GM12873 (cell line): ENCODE data around the gene CCT7.

Experiments used
- TF ChIP-seq, protein P1 (sequence below): IDR thresholded peaks from 2 replicates; pipeline ENCODE4 v1.5.1; 2012; ENCODE audit warnings: low read depth, mild to moderate bottlenecking, moderate library complexity, low read length, control low read depth; ENCODE audit not compliant: insufficient read depth; ENCODE audit errors: missing control alignments

CCT7 gene

DNA sequence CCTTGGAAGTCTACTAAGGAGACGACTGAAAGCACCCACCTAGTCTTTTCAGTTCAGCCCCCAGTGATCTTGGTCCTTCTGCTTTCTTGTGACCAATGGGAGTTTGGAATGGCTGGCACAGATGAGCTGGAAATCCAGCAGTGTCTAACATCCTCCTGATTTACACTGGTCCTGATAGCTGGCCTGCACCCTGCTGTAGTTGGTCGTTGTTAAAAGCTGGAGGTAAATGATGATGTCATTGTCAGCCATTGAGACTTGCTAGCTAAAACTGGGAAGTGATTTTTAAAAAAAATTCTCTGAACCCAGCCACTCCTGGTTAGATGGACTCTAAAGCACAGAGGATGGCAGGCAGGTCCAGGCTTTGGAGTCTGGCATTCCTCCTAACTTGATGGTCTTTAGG lies 19.3 kb downstream of the CCT7 start:
- TF ChIP-seq, protein P1, sequence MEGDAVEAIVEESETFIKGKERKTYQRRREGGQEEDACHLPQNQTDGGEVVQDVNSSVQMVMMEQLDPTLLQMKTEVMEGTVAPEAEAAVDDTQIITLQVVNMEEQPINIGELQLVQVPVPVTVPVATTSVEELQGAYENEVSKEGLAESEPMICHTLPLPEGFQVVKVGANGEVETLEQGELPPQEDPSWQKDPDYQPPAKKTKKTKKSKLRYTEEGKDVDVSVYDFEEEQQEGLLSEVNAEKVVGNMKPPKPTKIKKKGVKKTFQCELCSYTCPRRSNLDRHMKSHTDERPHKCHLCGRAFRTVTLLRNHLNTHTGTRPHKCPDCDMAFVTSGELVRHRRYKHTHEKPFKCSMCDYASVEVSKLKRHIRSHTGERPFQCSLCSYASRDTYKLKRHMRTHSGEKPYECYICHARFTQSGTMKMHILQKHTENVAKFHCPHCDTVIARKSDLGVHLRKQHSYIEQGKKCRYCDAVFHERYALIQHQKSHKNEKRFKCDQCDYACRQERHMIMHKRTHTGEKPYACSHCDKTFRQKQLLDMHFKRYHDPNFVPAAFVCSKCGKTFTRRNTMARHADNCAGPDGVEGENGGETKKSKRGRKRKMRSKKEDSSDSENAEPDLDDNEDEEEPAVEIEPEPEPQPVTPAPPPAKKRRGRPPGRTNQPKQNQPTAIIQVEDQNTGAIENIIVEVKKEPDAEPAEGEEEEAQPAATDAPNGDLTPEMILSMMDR, result no peak

DNA sequence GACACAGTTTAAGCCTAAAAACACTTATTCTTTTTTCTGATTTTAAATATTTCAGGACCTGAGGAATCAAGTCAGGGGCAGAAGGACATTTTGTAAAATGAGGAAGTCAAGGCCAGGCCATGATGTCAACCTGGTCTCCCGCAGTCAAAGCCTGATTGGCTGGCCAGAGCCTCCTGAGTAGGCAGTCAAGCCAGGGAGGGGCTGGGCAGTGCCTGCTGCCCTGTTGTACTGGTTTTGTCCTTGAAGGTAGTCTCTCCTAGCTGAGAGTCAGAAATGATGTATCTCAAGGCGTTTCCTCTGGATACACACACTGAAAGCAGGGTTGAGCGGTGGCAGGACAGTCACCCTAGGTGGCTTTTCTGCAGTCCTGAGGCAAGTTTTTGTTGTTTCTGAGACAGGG lies 19.8 kb downstream of the CCT7 start:
- TF ChIP-seq, protein P1, result no peak

DNA sequence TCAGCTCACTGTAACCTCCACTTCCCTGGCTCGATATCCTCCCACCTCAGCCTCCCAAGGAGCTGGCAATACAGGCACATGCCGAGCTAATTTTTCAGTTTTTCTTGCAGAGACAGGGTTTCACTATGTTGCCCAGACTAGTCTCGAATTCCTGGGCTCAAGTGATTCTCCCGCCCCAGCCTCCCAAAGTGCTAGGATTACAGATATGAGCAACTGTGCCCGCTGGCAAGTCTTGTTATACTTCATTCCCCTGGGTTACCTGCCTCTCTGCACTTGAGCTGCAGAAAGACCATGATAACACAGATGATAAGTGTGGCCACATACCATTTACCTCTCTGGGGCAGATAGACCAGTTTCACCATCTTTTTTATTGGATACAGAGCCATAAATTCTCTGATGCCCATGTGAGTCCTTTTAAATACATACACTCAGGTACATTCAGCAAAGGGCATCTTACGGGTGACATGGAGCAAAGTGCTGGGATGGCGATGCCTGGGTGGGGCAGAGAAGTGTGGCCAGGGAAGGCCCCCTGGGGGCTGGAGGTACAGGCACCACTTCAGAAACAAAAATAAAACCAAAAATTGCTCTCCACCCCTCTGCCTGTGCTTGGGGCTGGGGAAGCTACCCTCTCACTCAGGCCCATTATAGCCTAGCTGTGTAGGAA lies 20.4 kb downstream of the CCT7 start:
- TF ChIP-seq, protein P1, result no peak

DNA sequence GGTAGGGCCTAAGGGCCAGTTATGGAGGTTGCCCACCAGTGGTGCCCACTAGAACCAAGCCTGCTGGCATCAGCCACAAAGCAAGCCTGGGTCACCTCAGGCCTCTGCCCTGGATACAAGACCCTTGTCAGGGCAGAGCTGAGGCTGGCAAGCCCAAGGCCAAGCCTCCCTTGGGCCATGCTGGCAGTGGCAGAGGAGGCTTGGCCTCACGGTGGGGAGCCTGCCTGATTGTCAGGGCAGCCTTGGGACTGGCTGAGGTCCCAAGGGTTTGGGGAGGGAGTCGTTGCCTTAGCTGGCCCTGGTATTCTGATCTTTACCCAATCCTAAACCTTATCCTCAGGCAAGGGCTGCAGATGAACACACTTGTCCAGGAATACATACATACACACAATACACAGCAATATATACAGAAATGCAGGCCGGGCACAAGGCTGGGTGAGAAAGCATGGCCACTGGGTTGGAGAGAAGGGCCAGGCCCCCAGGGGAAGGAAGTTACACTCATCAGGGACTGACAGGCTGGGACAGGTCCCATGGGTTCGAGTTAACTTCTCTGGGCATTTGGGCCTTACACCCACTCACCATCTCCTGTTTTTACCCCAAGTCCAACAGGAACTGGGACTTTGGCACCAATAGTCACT lies 21.0 kb downstream of the CCT7 start:
- TF ChIP-seq, protein P1, result no peak

DNA sequence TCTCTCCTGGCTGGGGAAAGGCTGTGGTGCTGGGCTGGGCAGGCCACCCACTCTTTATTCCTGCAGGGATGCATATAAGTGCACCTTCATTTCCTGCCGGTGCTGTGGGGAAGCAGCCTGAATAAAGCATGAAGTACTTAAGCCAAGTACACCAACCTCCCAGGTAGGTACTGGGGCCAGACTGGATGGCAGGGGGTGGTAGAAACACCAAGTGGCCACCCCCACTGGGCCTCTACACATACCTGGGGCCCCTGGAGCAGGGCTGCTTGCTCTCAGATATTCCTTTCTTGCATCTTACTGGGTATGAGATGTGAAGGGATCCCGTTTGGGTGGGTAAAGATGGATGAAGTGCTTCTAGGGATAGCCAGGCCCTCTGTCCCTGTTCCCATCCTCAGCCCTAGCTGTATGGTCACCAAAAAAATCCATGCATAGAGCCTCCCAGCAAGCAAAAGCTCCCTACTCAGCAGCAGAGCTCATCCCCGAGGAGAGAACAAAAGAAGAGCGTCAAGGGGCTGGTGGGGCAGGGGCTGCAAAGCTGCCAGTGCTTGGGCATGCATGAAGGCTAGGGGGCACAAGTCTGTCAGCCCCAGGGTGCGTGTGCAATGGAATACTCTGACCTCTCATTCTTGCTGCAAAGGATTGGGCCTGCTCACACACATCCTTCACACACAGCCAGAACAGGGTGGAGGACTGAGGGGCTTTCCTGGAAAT lies 22.0 kb downstream of the CCT7 start:
- TF ChIP-seq, protein P1, result no peak

DNA sequence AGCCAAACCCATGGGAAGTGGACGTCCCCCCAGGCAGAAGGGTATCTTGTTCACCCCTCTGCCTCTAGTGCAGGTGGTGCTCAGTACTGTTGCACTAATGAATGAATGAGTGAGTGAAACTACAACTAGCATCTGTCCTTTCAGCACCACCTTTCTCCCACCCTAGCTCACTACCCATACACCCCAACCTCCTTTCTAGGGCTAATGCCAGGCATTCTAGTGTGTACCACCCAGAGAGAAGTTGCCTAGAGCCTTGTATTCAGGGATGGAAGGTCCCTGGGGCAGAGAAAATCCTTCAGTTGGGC lies 22.5 kb downstream of the CCT7 start:
- TF ChIP-seq, protein P1, result no peak

DNA sequence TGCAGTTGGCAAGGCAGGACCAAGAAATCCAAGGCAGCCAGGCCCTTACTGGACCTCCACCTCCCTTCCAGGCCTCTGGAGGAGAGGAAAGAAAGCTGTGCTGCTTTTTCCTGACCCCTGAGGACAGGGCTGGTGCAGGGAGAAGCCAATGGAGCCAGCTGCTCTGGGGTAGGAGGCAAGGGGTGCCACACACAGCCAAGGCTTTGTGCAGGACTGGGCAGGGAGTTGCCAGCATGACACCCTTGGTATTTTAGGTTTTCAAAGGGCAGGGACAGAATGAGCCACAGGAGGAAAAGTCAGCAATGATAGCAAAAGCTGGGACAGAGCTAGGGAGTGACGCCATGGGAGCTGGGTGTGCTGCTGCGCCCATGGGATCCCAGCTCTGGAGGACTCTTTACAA lies 22.9 kb downstream of the CCT7 start:
- TF ChIP-seq, protein P1, result no peak
